ENCODE data around the gene KCNMA1.

KCNMA1 gene

DNA sequence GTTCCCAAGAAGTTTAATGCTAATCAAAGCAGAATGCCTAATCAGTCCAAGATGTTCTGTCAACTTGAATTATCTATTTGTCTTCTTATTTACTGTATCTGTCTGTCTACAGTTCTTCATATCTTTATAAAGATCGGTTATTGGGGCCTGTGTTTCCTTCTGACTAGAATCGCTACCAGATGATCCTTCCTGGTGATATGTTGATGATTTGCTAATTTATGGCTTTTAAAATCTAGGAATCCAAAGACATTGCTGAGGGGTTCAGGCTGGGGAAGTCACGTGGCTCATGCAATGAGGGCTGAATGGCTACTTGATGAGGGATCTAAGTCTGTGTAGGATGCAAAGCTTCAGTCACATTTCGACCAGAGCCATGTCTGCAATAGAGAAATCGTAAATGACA, 536.3 kb downstream of the KCNMA1 start:
- Histone ChIP-seq H2BK120ac (ENCODE audit: low read depth, low read length) (no peak overlapping the region), H3K14ac (ENCODE audit: low read length) (no peak overlapping the region), H2BK15ac (ENCODE audit: low read length) (no peak overlapping the region), H4K8ac (ENCODE audit: low read depth, low read length) (no peak overlapping the region), H3K9me3 (replicated peaks in 1 of 2; ENCODE audit: control insufficient read depth in 2 of 2, insufficient read depth in 1 of 2, low read depth in 1 of 2, low read length in 2 of 2) (no peaks in the 10 kb centered on the region), H4K91ac (ENCODE audit: low read depth, low read length, poor library complexity) (no peak overlapping the region), H3K79me1 (ENCODE audit: low read depth, low read length) (no peaks in the 10 kb centered on the region), H3K23ac (ENCODE audit: low read depth, low read length, poor library complexity) (no peak overlapping the region), H3K9ac (ENCODE audit: low read depth, low read length, poor library complexity) (no peak overlapping the region), H2AK5ac (ENCODE audit: low read depth, low read length) (no peak overlapping the region), H2BK12ac (ENCODE audit: low read length) (no peak overlapping the region), H2BK5ac (ENCODE audit: low read length) (no peak overlapping the region), H3K18ac (ENCODE audit: low read length) (no peak overlapping the region), H3K4me1 (ENCODE audit: control insufficient read depth in 2 of 2, insufficient read depth in 1 of 2, low read depth in 1 of 2, low read length in 2 of 2) (no peaks in the 10 kb centered on the region), H3K27me3 (ENCODE audit: control insufficient read depth in 3 of 3, insufficient read depth in 3 of 3, low read depth in 1 of 3, low read length in 3 of 3) (no peaks in the 10 kb centered on the region), H3K27ac (replicated peaks; ENCODE audit: low read length) (no peak overlapping the region), H3K4me3 (ENCODE audit: low read length in 2 of 2) (no peak overlapping the region), H3K4me2 (ENCODE audit: insufficient read depth, low read length, poor library complexity, severe bottlenecking) (no peak overlapping the region), H3K4ac (ENCODE audit: low read length) (no peak overlapping the region), H2AFZ (ENCODE audit: low read length) (no peak overlapping the region), H3K36me3 (replicated peaks in 1 of 2; ENCODE audit: control insufficient read depth in 2 of 2, insufficient read depth in 2 of 2, low read length in 2 of 2) (no peaks in the 10 kb centered on the region)
- no CpG with 5 or more reads among the region's 5 CpGs for WGBS, 2 donors (ENCODE audit: extremely low coverage in 2 of 2, insufficient read length in 2 of 2, insufficient replicate concordance in 1 of 2)
- DNase-seq (ENCODE audit: low spot score): no peak

DNA sequence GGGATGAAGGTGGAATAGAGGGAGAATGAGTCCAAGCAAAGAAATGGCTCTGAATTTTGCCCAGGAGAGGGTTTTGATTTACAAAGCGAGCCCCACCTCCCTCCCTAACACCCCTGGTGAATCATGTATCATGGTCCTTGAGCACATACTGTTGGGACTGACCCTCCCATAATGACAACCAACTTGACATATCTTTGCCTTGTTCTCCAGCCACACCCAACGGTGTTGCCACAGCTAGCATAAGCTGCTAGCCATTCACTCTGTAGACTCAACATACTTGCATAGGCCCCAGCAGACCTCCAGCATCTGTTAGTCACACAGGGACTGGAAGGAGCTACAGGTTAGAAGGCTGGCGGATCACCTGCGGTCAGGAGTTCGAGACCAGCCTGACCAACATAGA, 538.5 kb downstream of the KCNMA1 start:
- H2BK120ac ChIP-seq (ENCODE audit: low read depth, low read length): no peak overlapping the region
- H3K4me3 ChIP-seq (ENCODE audit: low read length in 2 of 2): no peak overlapping the region
- no peak overlapping the region for H2BK5ac ChIP-seq (ENCODE audit: low read length)
- no peak overlapping the region for H2AK5ac ChIP-seq (ENCODE audit: low read depth, low read length)
- no peak overlapping the region for H4K91ac ChIP-seq (ENCODE audit: low read depth, low read length, poor library complexity)
- H3K79me1 ChIP-seq (ENCODE audit: low read depth, low read length): no peaks in the 10 kb centered on the region
- H3K36me3 ChIP-seq (replicated peaks in 1 of 2; ENCODE audit: control insufficient read depth in 2 of 2, insufficient read depth in 2 of 2, low read length in 2 of 2): no peaks in the 10 kb centered on the region
- H3K9ac ChIP-seq (ENCODE audit: low read depth, low read length, poor library complexity): no peak overlapping the region
- H3K9me3 ChIP-seq (replicated peaks in 1 of 2; ENCODE audit: control insufficient read depth in 2 of 2, insufficient read depth in 1 of 2, low read depth in 1 of 2, low read length in 2 of 2): no peaks in the 10 kb centered on the region
- H3K18ac ChIP-seq (ENCODE audit: low read length): no peak overlapping the region
- no peak overlapping the region for H3K27ac ChIP-seq (replicated peaks; ENCODE audit: low read length)
- whole genome bisulfite sequencing, 2 donors (ENCODE audit: extremely low coverage in 2 of 2, insufficient read length in 2 of 2, insufficient replicate concordance in 1 of 2): no CpG with 5 or more reads among the region's 5 CpGs
- H2AFZ ChIP-seq (ENCODE audit: low read length): no peak overlapping the region
- no peak overlapping the region for H3K4me2 ChIP-seq (ENCODE audit: insufficient read depth, low read length, poor library complexity, severe bottlenecking)
- no peak overlapping the region for H2BK12ac ChIP-seq (ENCODE audit: low read length)
- no peak overlapping the region for H2BK15ac ChIP-seq (ENCODE audit: low read length)
- no peak overlapping the region for H3K14ac ChIP-seq (ENCODE audit: low read length)
- no peaks in the 10 kb centered on the region for H3K27me3 ChIP-seq (ENCODE audit: control insufficient read depth in 3 of 3, insufficient read depth in 3 of 3, low read depth in 1 of 3, low read length in 3 of 3)
- H3K4me1 ChIP-seq (ENCODE audit: control insufficient read depth in 2 of 2, insufficient read depth in 1 of 2, low read depth in 1 of 2, low read length in 2 of 2): no peaks in the 10 kb centered on the region
- H3K4ac ChIP-seq (ENCODE audit: low read length): no peak overlapping the region
- no peak overlapping the region for H3K23ac ChIP-seq (ENCODE audit: low read depth, low read length, poor library complexity)
- no peak overlapping the region for H4K8ac ChIP-seq (ENCODE audit: low read depth, low read length)
- DNase-seq (ENCODE audit: low spot score): no peak

DNA sequence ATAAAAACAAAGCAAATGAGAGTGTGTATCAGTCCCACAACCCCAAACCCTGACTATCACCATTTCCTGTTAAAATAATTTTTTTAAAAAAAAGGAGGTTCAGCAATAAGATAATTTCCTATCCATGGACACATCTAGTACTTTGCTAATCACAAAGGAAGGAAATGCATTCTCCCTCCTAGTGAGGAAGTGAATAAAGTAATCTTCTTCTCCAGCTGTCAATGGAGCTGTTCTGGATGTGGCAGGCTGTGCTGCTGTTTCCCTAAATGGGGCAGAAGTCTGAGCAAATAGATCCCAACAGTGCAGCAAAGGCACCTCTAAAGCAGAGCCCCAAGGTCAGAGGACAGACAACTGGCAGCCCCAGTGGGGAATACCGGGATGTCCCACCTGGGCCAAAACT, 540.0 kb downstream of the KCNMA1 start:
- H3K23ac ChIP-seq (ENCODE audit: low read depth, low read length, poor library complexity): no peak overlapping the region
- H3K14ac ChIP-seq (ENCODE audit: low read length): no peak overlapping the region
- H3K36me3 ChIP-seq (replicated peaks in 1 of 2; ENCODE audit: control insufficient read depth in 2 of 2, insufficient read depth in 2 of 2, low read length in 2 of 2): no peaks in the 10 kb centered on the region
- no peak overlapping the region for H2AK5ac ChIP-seq (ENCODE audit: low read depth, low read length)
- no peak overlapping the region for H3K9ac ChIP-seq (ENCODE audit: low read depth, low read length, poor library complexity)
- no peak overlapping the region for H2BK12ac ChIP-seq (ENCODE audit: low read length)
- H2AFZ ChIP-seq (ENCODE audit: low read length): no peak overlapping the region
- no peak overlapping the region for H3K4me2 ChIP-seq (ENCODE audit: insufficient read depth, low read length, poor library complexity, severe bottlenecking)
- H4K8ac ChIP-seq (ENCODE audit: low read depth, low read length): no peak overlapping the region
- H3K4ac ChIP-seq (ENCODE audit: low read length): no peak overlapping the region
- no peaks in the 10 kb centered on the region for H3K79me1 ChIP-seq (ENCODE audit: low read depth, low read length)
- H2BK120ac ChIP-seq (ENCODE audit: low read depth, low read length): no peak overlapping the region
- H2BK15ac ChIP-seq (ENCODE audit: low read length): no peak overlapping the region
- no peak for DNase-seq (ENCODE audit: low spot score)
- no CpG with 5 or more reads among the region's 1 CpG for WGBS, 2 donors (ENCODE audit: extremely low coverage in 2 of 2, insufficient read length in 2 of 2, insufficient replicate concordance in 1 of 2)
- H3K18ac ChIP-seq (ENCODE audit: low read length): no peak overlapping the region
- no peak overlapping the region for H2BK5ac ChIP-seq (ENCODE audit: low read length)
- H3K4me1 ChIP-seq (ENCODE audit: control insufficient read depth in 2 of 2, insufficient read depth in 1 of 2, low read depth in 1 of 2, low read length in 2 of 2): no peaks in the 10 kb centered on the region
- no peaks in the 10 kb centered on the region for H3K27me3 ChIP-seq (ENCODE audit: control insufficient read depth in 3 of 3, insufficient read depth in 3 of 3, low read depth in 1 of 3, low read length in 3 of 3)
- no peaks in the 10 kb centered on the region for H3K9me3 ChIP-seq (replicated peaks in 1 of 2; ENCODE audit: control insufficient read depth in 2 of 2, insufficient read depth in 1 of 2, low read depth in 1 of 2, low read length in 2 of 2)
- H3K4me3 ChIP-seq (ENCODE audit: low read length in 2 of 2): no peak overlapping the region
- H4K91ac ChIP-seq (ENCODE audit: low read depth, low read length, poor library complexity): no peak overlapping the region
- H3K27ac ChIP-seq (replicated peaks; ENCODE audit: low read length): no peak overlapping the region

DNA sequence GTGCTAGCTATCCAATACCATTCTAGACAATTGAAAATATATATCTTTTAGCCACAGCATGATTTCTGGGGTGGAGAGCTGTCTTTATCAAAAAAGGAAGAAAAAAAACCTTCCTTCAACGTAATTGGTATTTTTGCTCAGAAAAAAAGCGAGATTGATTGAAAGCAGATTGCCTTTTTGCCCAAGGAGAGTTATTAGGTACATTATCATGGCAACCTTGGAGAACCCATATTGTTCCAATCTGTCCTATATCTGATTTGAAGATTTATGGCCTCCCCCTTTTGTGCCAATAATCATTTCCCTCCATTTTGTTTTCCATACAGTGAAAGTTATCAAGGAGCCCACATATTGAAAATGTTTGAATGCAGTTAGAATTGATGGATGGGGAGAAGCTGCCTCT, 544.5 kb downstream of the KCNMA1 start:
- Histone ChIP-seq H2BK5ac (ENCODE audit: low read length) (no peak overlapping the region), H3K9ac (ENCODE audit: low read depth, low read length, poor library complexity) (no peak overlapping the region), H3K4me1 (ENCODE audit: control insufficient read depth in 2 of 2, insufficient read depth in 1 of 2, low read depth in 1 of 2, low read length in 2 of 2) (no peaks in the 10 kb centered on the region), H3K23ac (ENCODE audit: low read depth, low read length, poor library complexity) (no peak overlapping the region), H3K14ac (ENCODE audit: low read length) (no peak overlapping the region), H3K4ac (ENCODE audit: low read length) (no peak overlapping the region), H2AK5ac (ENCODE audit: low read depth, low read length) (no peak overlapping the region), H3K4me3 (ENCODE audit: low read length in 2 of 2) (no peak overlapping the region), H4K8ac (ENCODE audit: low read depth, low read length) (no peak overlapping the region), H2BK12ac (ENCODE audit: low read length) (no peak overlapping the region), H2BK15ac (ENCODE audit: low read length) (no peak overlapping the region), H3K79me1 (ENCODE audit: low read depth, low read length) (no peaks in the 10 kb centered on the region), H3K9me3 (replicated peaks in 1 of 2; ENCODE audit: control insufficient read depth in 2 of 2, insufficient read depth in 1 of 2, low read depth in 1 of 2, low read length in 2 of 2) (no peaks in the 10 kb centered on the region), H3K18ac (ENCODE audit: low read length) (no peak overlapping the region), H2BK120ac (ENCODE audit: low read depth, low read length) (no peak overlapping the region), H3K4me2 (ENCODE audit: insufficient read depth, low read length, poor library complexity, severe bottlenecking) (no peak overlapping the region), H4K91ac (ENCODE audit: low read depth, low read length, poor library complexity) (no peak overlapping the region), H3K27me3 (ENCODE audit: control insufficient read depth in 3 of 3, insufficient read depth in 3 of 3, low read depth in 1 of 3, low read length in 3 of 3) (no peaks in the 10 kb centered on the region), H3K27ac (replicated peaks; ENCODE audit: low read length) (no peak overlapping the region), H2AFZ (ENCODE audit: low read length) (no peak overlapping the region), H3K36me3 (replicated peaks in 1 of 2; ENCODE audit: control insufficient read depth in 2 of 2, insufficient read depth in 2 of 2, low read length in 2 of 2) (no peaks in the 10 kb centered on the region)
- DNase-seq (ENCODE audit: low spot score): no peak
- no CpG with 5 or more reads among the region's 2 CpGs for WGBS, 2 donors (ENCODE audit: extremely low coverage in 2 of 2, insufficient read length in 2 of 2, insufficient replicate concordance in 1 of 2)

Data from neuronal stem cell (in vitro differentiated cells).